ENCODE results near the gene GPI.

DNA sequence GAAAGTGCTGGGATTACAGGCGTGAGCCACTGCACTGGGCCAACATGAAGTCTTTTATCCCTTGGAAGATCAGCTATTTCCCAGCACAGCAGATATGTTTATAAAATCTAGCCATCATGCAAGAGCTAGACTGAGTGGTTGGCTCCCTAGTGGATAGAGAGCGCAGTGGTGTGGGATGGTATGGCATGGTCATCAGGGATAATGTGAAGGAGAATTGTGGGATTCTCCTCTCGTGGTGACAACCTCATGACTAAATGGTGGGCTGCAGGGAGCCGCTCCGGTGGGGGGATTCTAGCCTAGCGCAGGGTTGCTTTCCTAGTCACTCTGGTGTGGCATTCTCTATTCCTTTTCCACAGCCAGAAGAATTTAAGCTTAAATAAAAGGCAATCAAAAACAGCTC is 43.3 kb upstream of the GPI start:
- TF ChIP-seq, protein P1, sequence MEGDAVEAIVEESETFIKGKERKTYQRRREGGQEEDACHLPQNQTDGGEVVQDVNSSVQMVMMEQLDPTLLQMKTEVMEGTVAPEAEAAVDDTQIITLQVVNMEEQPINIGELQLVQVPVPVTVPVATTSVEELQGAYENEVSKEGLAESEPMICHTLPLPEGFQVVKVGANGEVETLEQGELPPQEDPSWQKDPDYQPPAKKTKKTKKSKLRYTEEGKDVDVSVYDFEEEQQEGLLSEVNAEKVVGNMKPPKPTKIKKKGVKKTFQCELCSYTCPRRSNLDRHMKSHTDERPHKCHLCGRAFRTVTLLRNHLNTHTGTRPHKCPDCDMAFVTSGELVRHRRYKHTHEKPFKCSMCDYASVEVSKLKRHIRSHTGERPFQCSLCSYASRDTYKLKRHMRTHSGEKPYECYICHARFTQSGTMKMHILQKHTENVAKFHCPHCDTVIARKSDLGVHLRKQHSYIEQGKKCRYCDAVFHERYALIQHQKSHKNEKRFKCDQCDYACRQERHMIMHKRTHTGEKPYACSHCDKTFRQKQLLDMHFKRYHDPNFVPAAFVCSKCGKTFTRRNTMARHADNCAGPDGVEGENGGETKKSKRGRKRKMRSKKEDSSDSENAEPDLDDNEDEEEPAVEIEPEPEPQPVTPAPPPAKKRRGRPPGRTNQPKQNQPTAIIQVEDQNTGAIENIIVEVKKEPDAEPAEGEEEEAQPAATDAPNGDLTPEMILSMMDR (IDR thresholded peaks at IDR 0.05) = no peak
- TF ChIP-seq POLR2A (IDR thresholded peaks at IDR 0.05) = no peak

All from esophagus squamous epithelium (tissue), 4 donors.